IPS-15b (cell line): Measurements from ENCODE around the gene CLC.
"Not testable (repeated sequence)": the region's sequence is repeated elsewhere in the genome, so short reads cannot be mapped to it uniquely, and the experiment has no call there.

Experiments used
- H3K27me3 ChIP-seq: one replicate; pipeline ENCODE4 v1.6.1; 2013; ENCODE audit warnings: low read length; ENCODE audit not compliant: control insufficient read depth, insufficient read depth
- H3K36me3 ChIP-seq: one replicate; pipeline ENCODE4 v1.6.1; 2013; ENCODE audit warnings: low read length; ENCODE audit not compliant: control insufficient read depth, insufficient read depth
- H3K4me1 ChIP-seq: one replicate; pipeline ENCODE4 v1.6.1; 2013; ENCODE audit warnings: mild to moderate bottlenecking, low read length; ENCODE audit not compliant: control insufficient read depth, insufficient read depth
- H3K4me3 ChIP-seq: one replicate; pipeline ENCODE4 v1.5.1; 2013; ENCODE audit warnings: low read depth, low read length
- H3K9ac ChIP-seq: one replicate; pipeline ENCODE4 v1.6.1; 2013; ENCODE audit warnings: low read depth, mild to moderate bottlenecking, low read length
- H3K9me3 ChIP-seq: one replicate; pipeline ENCODE4 v1.6.1; 2013; ENCODE audit warnings: mild to moderate bottlenecking, low read length; ENCODE audit not compliant: control insufficient read depth, insufficient read depth

The CLC gene

DNA sequence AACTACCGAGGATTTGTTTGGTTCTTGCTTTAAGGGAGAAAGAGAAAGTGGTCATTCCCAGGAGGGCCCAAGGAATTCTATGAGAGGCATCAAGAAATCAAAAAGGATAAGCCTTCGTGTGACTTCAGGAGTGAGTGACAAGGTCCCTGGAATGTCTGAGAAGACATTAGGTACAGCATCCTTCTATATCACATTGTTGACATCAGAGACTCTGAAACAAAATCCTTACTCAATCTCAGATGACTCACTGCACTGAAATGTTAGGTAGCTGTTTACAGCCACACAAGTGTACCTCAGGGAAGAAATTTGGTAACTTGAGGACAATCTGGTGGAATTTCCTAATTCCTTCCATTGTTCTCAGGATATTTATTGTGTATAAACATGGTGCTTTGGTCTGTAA is 41.4 kb downstream of the CLC start:
- H3K27me3 ChIP-seq: no peaks in the 10 kb centered on the region
- H3K36me3 ChIP-seq: no peaks in the 10 kb centered on the region
- peaks cover under 1% of the 10 kb centered on the region for H3K4me1 ChIP-seq
- H3K9me3 ChIP-seq: no peaks in the 10 kb centered on the region
- no peak overlapping the region for H3K4me3 ChIP-seq
- no peak overlapping the region for H3K9ac ChIP-seq

GRCh38 chr19:39695759-39696158 is 42.1 kb downstream of the CLC start:
- Histone ChIP-seq H3K4me3 (no peak overlapping the region), H3K4me1 (peaks cover 5% of the 10 kb centered on the region), H3K27me3 (no peaks in the 10 kb centered on the region), H3K36me3 (no peaks in the 10 kb centered on the region), H3K9me3 (no peaks in the 10 kb centered on the region), H3K9ac (no peak overlapping the region)

DNA sequence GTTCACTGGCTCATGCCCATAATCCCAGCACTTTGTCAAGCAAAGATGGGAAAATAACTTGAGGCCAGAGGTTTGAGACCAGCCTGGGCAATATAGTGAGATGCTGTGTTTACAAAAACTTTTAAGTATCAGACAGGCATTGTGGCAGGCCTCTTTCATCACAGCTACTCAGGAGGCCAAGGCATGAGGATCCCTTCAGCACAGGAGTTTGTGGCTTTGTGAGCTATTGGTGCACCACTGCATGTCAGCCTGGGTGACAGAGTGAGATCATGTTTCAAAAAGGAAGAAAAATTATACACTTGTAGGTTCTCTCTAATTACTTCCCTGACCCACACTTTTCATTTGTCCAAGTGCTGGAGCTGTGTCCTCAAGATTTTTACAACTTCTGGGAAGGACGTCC is 45.0 kb downstream of the CLC start:
- Histone ChIP-seq H3K27me3 (no peaks in the 10 kb centered on the region), H3K4me3 (no peak overlapping the region), H3K9me3 (no peaks in the 10 kb centered on the region), H3K4me1 (peaks cover 8% of the 10 kb centered on the region), H3K36me3 (no peaks in the 10 kb centered on the region), H3K9ac (no peak overlapping the region)

- Histone ChIP-seq H3K9ac (no peak overlapping the region), H3K27me3 (no peaks in the 10 kb centered on the region), H3K4me3 (no peak overlapping the region)
Observed at GRCh38 chr19:39692166-39692565, 45.7 kb downstream of the CLC start.

DNA sequence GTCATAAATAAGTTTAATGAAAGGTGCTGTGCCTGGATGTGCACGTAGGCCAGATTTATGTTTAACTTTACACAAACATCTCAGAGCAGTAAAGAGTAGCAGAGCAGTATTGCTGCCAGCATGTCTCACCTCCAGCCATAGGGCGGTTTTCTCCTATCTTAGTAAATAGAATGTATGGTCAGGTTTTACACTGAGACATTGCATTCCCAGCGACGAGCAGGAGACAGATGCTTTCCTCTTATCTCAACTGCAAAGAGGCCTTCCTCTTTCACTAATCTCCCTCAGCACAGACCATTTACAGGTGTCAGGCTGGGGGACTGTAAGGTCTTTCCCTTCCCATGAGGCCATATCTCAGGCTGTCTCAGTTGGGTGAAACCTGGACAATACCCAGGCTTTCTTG is 49.2 kb downstream of the CLC start:
- H3K9me3 ChIP-seq, H3K4me1 ChIP-seq, H3K36me3 ChIP-seq, H3K4me3 ChIP-seq, H3K27me3 ChIP-seq, H3K9ac ChIP-seq: not testable (repeated sequence)

More at GRCh38 chr19:39692166-39692565, 45.7 kb downstream of the CLC start:
- Histone ChIP-seq H3K36me3 (no peaks in the 10 kb centered on the region), H3K4me1 (peaks cover 8% of the 10 kb centered on the region), H3K9me3 (no peaks in the 10 kb centered on the region)

GRCh38 chr19:39686739-39687138 is 51.1 kb downstream of the CLC start:
- H3K9me3 ChIP-seq: no peaks in the 10 kb centered on the region
- no peak overlapping the region for H3K9ac ChIP-seq
- H3K27me3 ChIP-seq: no peaks in the 10 kb centered on the region
- H3K36me3 ChIP-seq: no peaks in the 10 kb centered on the region
- peaks cover 8% of the 10 kb centered on the region for H3K4me1 ChIP-seq
- H3K4me3 ChIP-seq: no peak overlapping the region

DNA sequence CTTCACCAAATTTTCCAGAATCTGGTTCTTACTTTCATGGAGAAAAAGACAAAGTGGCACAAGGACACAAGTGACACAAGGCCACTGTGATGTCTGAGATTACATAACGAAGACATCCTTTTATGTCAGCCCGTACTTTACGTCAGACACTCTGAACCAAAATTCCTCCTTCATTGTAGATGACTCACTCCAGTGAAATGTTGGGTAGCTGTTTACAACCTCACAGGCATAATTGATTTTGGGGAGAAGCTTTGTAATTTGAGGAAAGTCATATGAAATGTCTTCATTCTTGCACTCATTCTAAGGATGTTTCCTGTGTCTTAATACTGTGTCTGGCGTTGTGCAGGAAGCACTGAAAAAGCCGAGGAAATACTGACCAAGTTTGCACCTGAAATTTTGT is 53.6 kb downstream of the CLC start:
- H3K4me3 ChIP-seq: no peak overlapping the region
- no peak overlapping the region for H3K9ac ChIP-seq
- H3K9me3 ChIP-seq: no peaks in the 10 kb centered on the region
- H3K36me3 ChIP-seq: no peaks in the 10 kb centered on the region
- no peaks in the 10 kb centered on the region for H3K27me3 ChIP-seq
- no peaks in the 10 kb centered on the region for H3K4me1 ChIP-seq

DNA sequence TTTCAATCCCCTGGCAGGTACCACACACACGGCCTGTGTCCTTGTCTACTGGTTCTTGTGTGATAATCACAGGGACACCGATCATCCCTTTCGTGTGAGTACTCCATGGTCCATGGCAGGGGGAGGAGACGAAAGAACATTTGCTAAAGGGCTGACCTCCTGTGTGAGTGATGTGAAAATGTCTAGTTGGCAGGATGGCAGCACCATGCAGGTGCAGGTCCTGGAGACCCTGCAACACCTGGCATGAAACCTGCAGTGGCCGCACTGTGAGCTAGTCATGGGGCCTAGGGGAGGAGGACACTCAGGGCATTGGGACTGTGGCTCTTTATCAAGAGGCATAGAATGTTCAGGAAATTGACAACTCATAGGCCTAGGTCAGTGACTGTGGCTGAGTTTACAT is 56.4 kb downstream of the CLC start:
- H3K4me1 ChIP-seq: no peaks in the 10 kb centered on the region
- no peak overlapping the region for H3K9ac ChIP-seq
- H3K36me3 ChIP-seq: no peaks in the 10 kb centered on the region
- no peaks in the 10 kb centered on the region for H3K9me3 ChIP-seq
- no peaks in the 10 kb centered on the region for H3K27me3 ChIP-seq
- H3K4me3 ChIP-seq: no peak overlapping the region
